Spleen (tissue), 7 donors: ENCODE results near the gene GRIA4.

ENCODE experiments used
- CTCF ChIP-seq, 11 experiments: fragments of 200-600 bp in 7 of 11; fragments of 450-650 bp in 4 of 11; sonication (generic) in 4 of 11; IDR thresholded peaks in 8 of 11; conservative IDR thresholded peaks in 3 of 11; 1 replicate in 7 of 11; 2 replicates in 4 of 11; pipeline versions ENCODE4 v1.4.0 to v1.8.0; 2016 to 2021; ENCODE audit warnings: antibody characterized with exemption in 11 of 11, inconsistent platforms in 4 of 11, mild to moderate bottlenecking in 1 of 11
- POLR2A ChIP-seq, 3 donors: fragments of 450-650 bp; IDR thresholded peaks; one replicate each; pipeline ENCODE4 v1.5.1; 2017; ENCODE audit warnings: antibody characterized with exemption in 3 of 3, mild to moderate bottlenecking in 1 of 3
- POLR2AphosphoS5 ChIP-seq, 3 donors: sonication (generic); formaldehyde crosslinking; IDR thresholded peaks; one replicate each; pipeline ENCODE4 v1.5.1; 2017; ENCODE audit warnings: antibody characterized with exemption in 3 of 3
- donor health status: DM: no; HTN: no; CAD: no; lungs with moderate emphysema.
- donor health status: DM: no; HTN: no; CAD: no.
- donor health status: DM: no; HTN: no; CAD: no.

GRCh38 chr11:105910095-105910715, 300.3 kb downstream of the GRIA4 start:
- TF ChIP-seq CTCF (IDR thresholded peaks at IDR 0.05 in 8 of 11, conservative IDR thresholded peaks at IDR 0.05 in 3 of 11) (no peak), POLR2AphosphoS5 (IDR thresholded peaks at IDR 0.05) (no peak), POLR2A (IDR thresholded peaks at IDR 0.05) (no peak)
